SK-N-MC (cell line): Measurements from ENCODE around the gene DHRS7C.

Experiments used
- DNase-seq: peaks from one replicate; pipeline ENCODE4 v3.0.0-alpha.2; 2011; ENCODE audit warnings: low read depth, low spot score
- H3K27ac ChIP-seq: fragments of 200-600 bp; sonication (generic); 2 replicates; pipeline ENCODE4 v1.5.1; 2016; ENCODE audit warnings: mixed run types
- H3K36me3 ChIP-seq: fragments of 200-600 bp; sonication (generic); 2 replicates; pipeline ENCODE4 v1.6.1; 2017; ENCODE audit warnings: antibody characterized with exemption, low read length, mixed read lengths; ENCODE audit not compliant: insufficient read depth
- H3K4me3 ChIP-seq: fragments of 200-600 bp; sonication (generic); 2 replicates; pipeline ENCODE4 v1.5.1; 2016
- H3K9ac ChIP-seq: fragments of 200-600 bp; sonication (generic); 2 replicates; pipeline ENCODE4 v1.8.0; 2017; ENCODE audit warnings: mixed run types, mixed read lengths; ENCODE audit not compliant: insufficient read length
- H3K9me3 ChIP-seq: fragments of 200-600 bp; sonication (generic); 2 replicates; pipeline ENCODE4 v1.6.1; 2017; ENCODE audit warnings: low read depth, mild to moderate bottlenecking, antibody characterized with exemption, low read length, moderate library complexity, mixed read lengths
- EZH2 ChIP-seq: fragments of 200-600 bp; sonication (generic); IDR thresholded peaks from one replicate; pipeline ENCODE4 v1.6.1; 2017; ENCODE audit warnings: antibody characterized with exemption
- FOXP2 ChIP-seq: optimal IDR thresholded peaks from 2 replicates; pipeline ENCODE3; 2011; ENCODE audit warnings: mild to moderate bottlenecking, moderate library complexity; ENCODE audit not compliant: insufficient read depth; ENCODE audit errors: extremely low read length, control extremely low read depth
- POLR2AphosphoS5 ChIP-seq: IDR thresholded peaks from 2 replicates; pipeline ENCODE4 v1.6.1; 2012; ENCODE audit warnings: mild to moderate bottlenecking, low read depth, low read length, borderline replicate concordance

Gene DHRS7C

DNA sequence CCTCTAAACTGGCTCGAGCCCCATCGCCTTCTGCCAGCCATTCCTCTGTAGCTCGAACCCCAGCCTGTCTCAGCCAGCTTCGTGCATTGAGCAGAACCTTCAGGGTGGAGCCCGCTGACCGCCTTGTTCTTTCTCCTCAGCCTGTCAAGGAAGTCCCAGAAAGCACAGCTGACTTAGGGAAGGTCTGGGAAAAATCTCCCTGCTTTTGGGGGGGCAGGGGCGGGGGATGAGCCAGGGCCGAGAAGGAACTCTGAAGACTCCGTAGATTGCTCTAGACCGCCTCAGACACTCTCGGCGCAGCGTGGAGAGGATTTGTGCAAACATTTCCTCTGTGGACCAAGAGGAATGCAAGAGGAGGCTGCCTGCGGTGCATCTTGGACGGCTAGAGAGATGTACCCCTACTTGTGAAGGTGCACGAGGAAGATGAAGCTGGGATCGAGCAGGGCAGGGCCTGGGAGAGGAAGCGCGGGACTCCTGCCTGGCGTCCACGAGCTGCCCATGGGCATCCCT lies 34.3 kb upstream of the DHRS7C start, which contains the start of gene GLP2R:
TSS of gene GLP2R (plus strand) at position 284 of the 510 bp plus-strand sequence. CDS start at position 424, 140 bp downstream.
- Histone ChIP-seq H3K36me3 (no peaks in the 10 kb centered on the region), H3K9me3 (no peaks in the 10 kb centered on the region), H3K27ac (no peak within 1 kb of the TSS), H3K4me3 (no peak within 1 kb of the TSS), H3K9ac (no peak within 1 kb of the TSS)
- DNase-seq: no peak
- TF ChIP-seq FOXP2: no peak
- no peak for TF ChIP-seq POLR2AphosphoS5
- TF ChIP-seq EZH2: no peak

DNA sequence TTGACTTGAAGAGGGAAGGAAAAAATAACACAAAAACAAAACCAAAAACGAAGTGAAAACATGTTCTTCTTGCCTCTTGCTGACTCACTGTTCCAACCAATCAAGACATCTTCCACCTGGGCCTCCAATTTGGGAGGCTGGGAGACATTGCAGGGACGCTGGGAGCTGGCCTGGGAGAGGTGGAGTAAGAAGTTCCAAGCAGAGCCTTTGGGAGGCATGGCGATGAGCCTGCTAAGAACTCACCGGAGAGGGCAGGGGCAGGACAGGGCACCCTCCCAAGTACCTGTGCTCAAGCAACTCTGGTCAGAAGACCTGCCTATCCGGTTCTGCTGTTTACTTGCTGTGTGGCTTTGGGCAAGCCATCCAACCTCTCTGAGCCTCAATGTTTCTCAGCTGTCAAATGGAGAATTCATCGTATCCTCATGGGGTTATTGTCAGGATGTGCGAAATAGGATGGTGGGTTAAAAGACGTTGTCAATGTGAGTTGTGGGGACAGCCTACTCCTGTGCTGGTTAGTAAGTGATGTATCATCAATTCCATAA lies 33.5 kb upstream of the DHRS7C start:
- Histone ChIP-seq H3K4me3 (no peak overlapping the region), H3K9me3 (no peaks in the 10 kb centered on the region), H3K27ac (no peak overlapping the region), H3K9ac (no peak overlapping the region), H3K36me3 (no peaks in the 10 kb centered on the region)
- no peak for DNase-seq
- TF ChIP-seq FOXP2 (no peak), EZH2 (no peak), POLR2AphosphoS5 (no peak)

DNA sequence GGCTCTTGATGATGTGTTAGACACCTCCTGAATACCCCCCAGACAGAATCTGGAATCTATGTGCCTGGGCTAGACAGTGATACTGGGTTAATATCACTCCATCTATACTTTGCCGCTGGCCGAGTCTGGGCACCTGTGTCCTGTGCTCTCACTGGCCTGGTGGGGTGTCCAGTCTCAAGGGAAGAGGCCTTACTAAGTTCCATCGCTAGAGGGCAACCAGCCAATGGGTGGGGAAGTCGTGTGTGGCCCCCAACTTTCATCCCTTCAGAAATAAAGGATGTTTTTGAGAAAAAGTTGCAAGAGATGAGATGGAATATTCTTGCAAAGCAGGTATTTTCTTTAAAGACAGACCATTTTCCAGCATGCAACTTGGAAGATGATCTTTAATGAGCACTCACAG lies 32.7 kb upstream of the DHRS7C start:
- no peak for DNase-seq
- Histone ChIP-seq H3K4me3 (no peak overlapping the region), H3K27ac (no peak overlapping the region), H3K36me3 (no peaks in the 10 kb centered on the region), H3K9me3 (no peaks in the 10 kb centered on the region), H3K9ac (no peak overlapping the region)
- TF ChIP-seq EZH2 (no peak), FOXP2 (no peak), POLR2AphosphoS5 (no peak)

DNA sequence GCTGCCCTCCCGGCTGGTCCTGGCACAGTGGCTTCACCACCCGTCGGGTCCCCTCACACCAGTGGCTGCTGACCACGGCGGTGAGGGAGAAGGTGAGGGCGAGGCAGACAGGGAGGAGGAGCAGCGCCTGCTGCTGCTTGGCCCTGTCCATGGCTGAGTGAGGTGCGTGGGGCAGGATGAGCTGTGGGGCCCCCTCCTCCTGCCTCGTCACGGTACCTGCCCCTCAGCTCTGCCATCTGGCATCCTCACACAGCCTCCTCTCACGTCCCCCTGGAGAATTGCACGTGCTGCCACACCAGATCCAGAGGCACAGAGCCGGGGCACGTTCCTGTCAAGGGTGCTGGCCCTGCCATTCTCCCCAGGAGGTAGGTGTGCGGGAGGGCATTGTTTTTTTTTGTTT lies 30.5 kb upstream of the DHRS7C start, which contains the start of gene GSG1L2:
TSS of gene GSG1L2 (minus strand) at position 159 of the 400 bp plus-strand sequence. CDS start at position 151, 8 bp downstream.
- Histone ChIP-seq H3K27ac (no peak within 1 kb of the TSS), H3K9me3 (no peaks in the 10 kb centered on the region), H3K9ac (no peak within 1 kb of the TSS), H3K4me3 (no peak within 1 kb of the TSS), H3K36me3 (no peaks in the 10 kb centered on the region)
- no peak for DNase-seq
- TF ChIP-seq FOXP2 (no peak), EZH2 (no peak), POLR2AphosphoS5 (no peak)

DNA sequence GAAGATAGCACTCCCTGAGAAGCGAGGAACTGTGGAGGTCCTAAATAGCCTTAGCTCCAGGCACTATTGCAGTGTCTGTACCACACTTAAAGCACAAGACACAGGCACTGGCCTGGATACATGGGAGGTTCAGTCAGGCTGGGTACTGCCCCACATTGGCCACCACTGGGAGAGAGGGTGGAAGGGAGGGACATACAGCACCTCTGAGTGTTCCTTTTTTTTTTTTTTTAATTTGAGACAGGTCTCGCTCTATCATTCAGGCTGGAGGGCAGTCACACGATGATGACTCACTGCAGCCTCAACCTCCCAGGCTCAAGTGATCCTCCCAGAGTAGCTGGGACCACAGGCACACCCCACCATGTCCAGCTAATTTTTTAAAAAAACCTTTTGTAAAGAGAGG lies 29.1 kb upstream of the DHRS7C start:
- Histone ChIP-seq H3K9ac (no peak overlapping the region), H3K27ac (no peak overlapping the region), H3K36me3 (no peaks in the 10 kb centered on the region), H3K4me3 (no peak overlapping the region), H3K9me3 (no peaks in the 10 kb centered on the region)
- TF ChIP-seq EZH2 (no peak), POLR2AphosphoS5 (no peak), FOXP2 (no peak)
- no peak for DNase-seq

DNA sequence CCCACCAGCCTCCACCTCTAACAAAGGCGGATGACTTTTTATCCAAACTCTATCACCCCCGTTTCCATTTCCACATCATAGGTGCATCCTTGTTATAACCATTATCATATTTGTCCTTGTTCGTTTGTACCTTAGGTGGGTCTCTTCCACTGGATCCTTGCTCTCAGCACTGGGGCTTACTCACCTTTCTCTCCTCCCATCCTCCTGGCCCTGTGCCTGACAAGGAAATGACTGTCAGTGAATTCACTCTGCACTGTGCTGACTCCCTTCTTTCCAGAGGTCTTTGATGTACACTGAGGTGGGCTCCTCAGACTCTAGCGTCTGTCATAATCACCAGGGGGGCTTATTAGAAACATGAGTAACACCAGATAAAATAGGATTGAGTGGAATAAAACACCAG lies 27.4 kb upstream of the DHRS7C start:
- H3K4me3 ChIP-seq: no peak overlapping the region
- TF ChIP-seq FOXP2 (no peak), POLR2AphosphoS5 (no peak), EZH2 (no peak)
- no peaks in the 10 kb centered on the region for H3K36me3 ChIP-seq
- H3K9me3 ChIP-seq: no peaks in the 10 kb centered on the region
- no peak overlapping the region for H3K9ac ChIP-seq
- no peak for DNase-seq
- no peak overlapping the region for H3K27ac ChIP-seq

DNA sequence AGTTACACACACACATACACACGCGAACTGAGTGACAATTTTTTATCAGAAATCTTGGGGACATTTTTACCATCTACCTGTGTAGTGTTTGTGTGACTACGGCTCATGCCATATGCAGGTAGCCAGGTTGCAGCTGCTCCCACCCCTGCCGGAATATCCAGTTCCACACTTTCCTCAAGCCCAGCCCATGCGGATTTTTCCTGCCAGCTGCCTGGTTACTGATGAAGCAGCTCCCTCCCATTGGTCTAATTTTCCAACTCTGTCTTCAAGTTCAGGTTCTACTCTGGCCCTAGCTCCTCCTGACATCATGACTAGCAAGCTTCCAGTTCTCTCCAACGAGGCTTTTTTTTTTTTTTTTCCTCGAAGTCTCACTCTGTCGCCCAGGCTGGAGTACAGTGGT lies 25.7 kb upstream of the DHRS7C start:
- no peak overlapping the region for H3K27ac ChIP-seq
- H3K4me3 ChIP-seq: no peak overlapping the region
- H3K9ac ChIP-seq: no peak overlapping the region
- H3K9me3 ChIP-seq: no peaks in the 10 kb centered on the region
- TF ChIP-seq EZH2 (no peak), FOXP2 (no peak), POLR2AphosphoS5 (no peak)
- H3K36me3 ChIP-seq: no peaks in the 10 kb centered on the region
- DNase-seq: no peak

DNA sequence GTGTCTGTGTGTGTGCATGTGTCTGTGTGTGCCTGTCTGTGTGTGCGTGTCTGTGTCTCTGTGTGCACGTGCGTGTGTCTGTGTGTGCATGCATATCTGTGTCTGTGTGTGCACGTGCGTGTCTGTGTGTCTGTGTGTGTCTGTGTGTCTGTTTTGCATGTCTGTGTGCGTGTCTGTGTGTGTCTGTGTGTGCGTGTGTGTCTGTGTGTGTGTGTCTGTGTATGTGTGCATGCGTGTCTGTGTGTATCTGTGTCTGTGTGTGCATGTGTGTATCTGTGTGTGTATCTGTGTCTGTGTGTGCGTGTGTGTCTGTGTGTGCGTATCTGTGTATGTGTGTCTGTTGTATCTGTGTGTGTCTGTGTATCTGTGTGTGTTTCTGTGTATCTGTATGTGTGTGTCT lies 25.1 kb upstream of the DHRS7C start:
- H3K9me3 ChIP-seq: no peaks in the 10 kb centered on the region
- TF ChIP-seq EZH2 (no peak), FOXP2 (no peak), POLR2AphosphoS5 (no peak)
- H3K9ac ChIP-seq: no peak overlapping the region
- H3K36me3 ChIP-seq: no peaks in the 10 kb centered on the region
- DNase-seq: no peak
- H3K27ac ChIP-seq: no peak overlapping the region
- H3K4me3 ChIP-seq: no peak overlapping the region
